ENCODE measurements around the gene GLCE. TPM values are rescaled to one million over a fixed set of nuclear protein-coding genes. Genes with fewer than 3 reads are reported as not detected.

GLCE gene
- total RNA-seq, 1 donor, result 17.7 TPM

GRCh38 chr15:69144530-69144929 lies 15.9 kb upstream of the GLCE start:
- TF ChIP-seq, protein P1, sequence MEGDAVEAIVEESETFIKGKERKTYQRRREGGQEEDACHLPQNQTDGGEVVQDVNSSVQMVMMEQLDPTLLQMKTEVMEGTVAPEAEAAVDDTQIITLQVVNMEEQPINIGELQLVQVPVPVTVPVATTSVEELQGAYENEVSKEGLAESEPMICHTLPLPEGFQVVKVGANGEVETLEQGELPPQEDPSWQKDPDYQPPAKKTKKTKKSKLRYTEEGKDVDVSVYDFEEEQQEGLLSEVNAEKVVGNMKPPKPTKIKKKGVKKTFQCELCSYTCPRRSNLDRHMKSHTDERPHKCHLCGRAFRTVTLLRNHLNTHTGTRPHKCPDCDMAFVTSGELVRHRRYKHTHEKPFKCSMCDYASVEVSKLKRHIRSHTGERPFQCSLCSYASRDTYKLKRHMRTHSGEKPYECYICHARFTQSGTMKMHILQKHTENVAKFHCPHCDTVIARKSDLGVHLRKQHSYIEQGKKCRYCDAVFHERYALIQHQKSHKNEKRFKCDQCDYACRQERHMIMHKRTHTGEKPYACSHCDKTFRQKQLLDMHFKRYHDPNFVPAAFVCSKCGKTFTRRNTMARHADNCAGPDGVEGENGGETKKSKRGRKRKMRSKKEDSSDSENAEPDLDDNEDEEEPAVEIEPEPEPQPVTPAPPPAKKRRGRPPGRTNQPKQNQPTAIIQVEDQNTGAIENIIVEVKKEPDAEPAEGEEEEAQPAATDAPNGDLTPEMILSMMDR (IDR thresholded peaks at IDR 0.05; ENCODE audit: insufficient read depth, low read depth, low read length), result no peak
- H3K4me3 ChIP-seq (ENCODE audit: low read depth, low read length), result no peak overlapping the region
- DNase-seq (ENCODE audit: low read depth), result no peak

- H3K4me3 ChIP-seq (ENCODE audit: low read depth, low read length), result no peak overlapping the region
- TF ChIP-seq, protein P1 (IDR thresholded peaks at IDR 0.05; ENCODE audit: insufficient read depth, low read depth, low read length), result no peak
- no peak for DNase-seq (ENCODE audit: low read depth)
Measured at GRCh38 chr15:69145149-69145693, 15.2 kb upstream of the GLCE start.

- DNase-seq (ENCODE audit: low read depth), result no peak
Measured at GRCh38 chr15:69145694-69146492, 14.5 kb upstream of the GLCE start.

GRCh38 chr15:69146724-69147435 lies 13.6 kb upstream of the GLCE start:
- no peak for DNase-seq (ENCODE audit: low read depth)

More at GRCh38 chr15:69145694-69146492, 14.5 kb upstream of the GLCE start:
- TF ChIP-seq, protein P1 (IDR thresholded peaks at IDR 0.05; ENCODE audit: insufficient read depth, low read depth, low read length), result no peak
- H3K4me3 ChIP-seq (ENCODE audit: low read depth, low read length), result no peak overlapping the region

DNA sequence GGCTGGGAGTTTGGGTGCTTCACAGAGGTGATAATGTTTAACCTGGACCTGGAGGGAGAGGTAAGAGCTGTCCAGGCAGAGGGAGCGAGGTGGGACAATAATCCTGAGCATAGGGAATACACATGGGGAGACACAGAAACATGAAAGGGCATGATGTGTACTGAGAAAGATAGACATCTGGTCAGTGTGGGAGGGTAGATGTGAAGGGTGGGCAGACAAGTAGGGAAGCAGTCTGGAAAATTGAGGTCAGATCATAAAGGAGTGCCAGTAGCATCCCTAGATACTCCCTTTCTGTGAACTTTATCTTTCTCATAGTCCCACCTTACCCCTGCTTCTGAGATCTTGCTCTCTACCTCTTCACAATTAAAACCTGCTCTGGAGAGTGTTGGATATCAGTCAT lies 12.0 kb upstream of the GLCE start:
- no peak for DNase-seq (ENCODE audit: low read depth)
- no peak overlapping the region for H3K4me3 ChIP-seq (ENCODE audit: low read depth, low read length)
- TF ChIP-seq, protein P1 (IDR thresholded peaks at IDR 0.05; ENCODE audit: insufficient read depth, low read depth, low read length), result no peak

More at GRCh38 chr15:69146724-69147435, 13.6 kb upstream of the GLCE start:
- H3K4me3 ChIP-seq (ENCODE audit: low read depth, low read length), result no peak overlapping the region
- TF ChIP-seq, protein P1 (IDR thresholded peaks at IDR 0.05; ENCODE audit: insufficient read depth, low read depth, low read length), result no peak

GRCh38 chr15:69149163-69149562 lies 11.3 kb upstream of the GLCE start:
- no peak for DNase-seq (ENCODE audit: low read depth)

More at GRCh38 chr15:69149163-69149562, 11.3 kb upstream of the GLCE start:
- TF ChIP-seq, protein P1 (IDR thresholded peaks at IDR 0.05; ENCODE audit: insufficient read depth, low read depth, low read length), result no peak
- no peak overlapping the region for H3K4me3 ChIP-seq (ENCODE audit: low read depth, low read length)

Data from fibroblast of villous mesenchyme (primary cell).